HCT116 (cell line): Measurements from ENCODE around the gene DRC7. TPM values are rescaled to one million over a fixed set of nuclear protein-coding genes. Genes with fewer than 3 reads are reported as not detected.

Experiments used
- ATAC-seq: fragments of 200-7000 bp; cut with Tn5 transposase; 2 replicates; pipeline ENCODE4 v1.9.1; 2020; ENCODE audit warnings: mild to moderate bottlenecking, moderate library complexity
- BruUV-seq: library from RNA; stranded (reverse); fragments of 400-500 nt; replicated peaks from 2 replicates; lab custom pipeline; 2021; lab: Mats Ljungman, UMichigan
- CTCF ChIA-PET: fragments of 300-600 bp; sonication (Branson Sonifier 250); formaldehyde crosslinking; loops from one replicate; lab custom pipeline; 2021; ENCODE audit warnings: antibody characterized with exemption; lab: Charles Lee
- POLR2A ChIA-PET: fragments of 300-600, 350-600 bp; sonication (Branson Sonifier 250); formaldehyde crosslinking; loops from one replicate; lab custom pipeline; 2021; ENCODE audit warnings: antibody characterized with exemption; lab: Charles Lee
- RAD21 ChIA-PET, 2 experiments: fragments of 300-600 bp; sonication (Branson Sonifier 250); formaldehyde crosslinking; loops; one replicate each; lab custom pipeline; 2023; ENCODE audit warnings: low total read pairs in 2 of 2; ENCODE audit not compliant: uncharacterized antibody in 2 of 2, unreplicated experiment in 2 of 2, low non-redundant PET in 1 of 2; lab: Charles Lee
- DNase-seq: peaks from one replicate; pipeline ENCODE4 v3.0.0-alpha.2; 2010; ENCODE audit warnings: low read depth, low spot score
- H2AFZ ChIP-seq: fragments of 200-600 bp; shearing (Covaris generic), sonication (generic); 2 replicates; pipeline ENCODE4 v1.6.1; 2017; ENCODE audit warnings: low read depth, mixed run types, mixed read lengths, antibody characterized with exemption, low read length; ENCODE audit not compliant: poor library complexity, severe bottlenecking
- H3K27ac ChIP-seq: 2 replicates; pipeline ENCODE4 v1.5.1; 2012; ENCODE audit warnings: low read depth, low read length
- H3K27me3 ChIP-seq: fragments of 200-600 bp; sonication (generic); 2 replicates; pipeline ENCODE4 v1.6.1; 2016; ENCODE audit warnings: mixed run types, low read length, mixed read lengths; ENCODE audit not compliant: insufficient read depth
- H3K36me3 ChIP-seq, 2 experiments: fragments of 200-500 bp in 1 of 2; fragments of 200-600 bp in 1 of 2; sonication (Bioruptor generic) in 1 of 2; sonication (generic) in 1 of 2; 2 replicates each; pipeline versions ENCODE4 v1.5.1 to v1.6.1; 2014 to 2016; ENCODE audit warnings: low read length in 2 of 2, inconsistent platforms in 1 of 2, mixed read lengths in 1 of 2, mixed run types in 1 of 2; ENCODE audit not compliant: insufficient read depth in 2 of 2, control insufficient read depth in 1 of 2
- H3K4me1 ChIP-seq, 2 experiments: fragments of 200-600 bp in 1 of 2; sonication (generic) in 1 of 2; 2 replicates each; pipeline versions ENCODE4 v1.5.1 to v1.6.1; 2012 to 2017; ENCODE audit warnings: low read length in 2 of 2, inconsistent platforms in 1 of 2, mild to moderate bottlenecking in 1 of 2, mixed read lengths in 1 of 2, mixed run types in 1 of 2, moderate library complexity in 1 of 2; ENCODE audit not compliant: insufficient read depth in 2 of 2, control insufficient read depth in 1 of 2
- H3K4me2 ChIP-seq: fragments of 200-600 bp; sonication (generic); 2 replicates; pipeline ENCODE4 v1.6.1; 2017; ENCODE audit warnings: mixed run types, low read length, mixed read lengths
- H3K4me3 ChIP-seq, 2 experiments: fragments of 200-600 bp in 1 of 2; sonication (generic) in 1 of 2; replicated peaks in 1 of 2; 2 replicates each; pipeline ENCODE4 v1.5.1; 2011 to 2016; ENCODE audit warnings: low read length in 2 of 2, control low read depth in 1 of 2, low read depth in 1 of 2, mild to moderate bottlenecking in 1 of 2, mixed read lengths in 1 of 2, mixed run types in 1 of 2
- H3K79me2 ChIP-seq: fragments of 200-600 bp; sonication (generic); 2 replicates; pipeline ENCODE4 v1.6.1; 2017; ENCODE audit warnings: mild to moderate bottlenecking, mixed run types, low read length, moderate library complexity, mixed read lengths; ENCODE audit not compliant: insufficient read depth
- H3K9ac ChIP-seq: fragments of 200-600 bp; sonication (generic); 2 replicates; pipeline ENCODE4 v1.6.1; 2016; ENCODE audit warnings: low read length, mixed read lengths
- H3K9me2 ChIP-seq: fragments of 200-600 bp; sonication (generic), shearing (Covaris generic); 2 replicates; pipeline ENCODE4 v1.6.1; 2017; ENCODE audit warnings: mixed run types, mild to moderate bottlenecking, moderate library complexity; ENCODE audit not compliant: insufficient read depth
- H3K9me3 ChIP-seq, 2 experiments: fragments of 200-500 bp in 1 of 2; fragments of 200-600 bp in 1 of 2; sonication (Bioruptor generic) in 1 of 2; sonication (generic) in 1 of 2; 2 replicates each; pipeline ENCODE4 v1.6.1; 2014 to 2017; ENCODE audit warnings: low read length in 2 of 2, mixed read lengths in 2 of 2, inconsistent platforms in 1 of 2, low read depth in 1 of 2, mild to moderate bottlenecking in 1 of 2, mixed run types in 1 of 2, moderate library complexity in 1 of 2; ENCODE audit not compliant: control insufficient read depth in 1 of 2, insufficient read depth in 1 of 2
- H4K20me1 ChIP-seq: fragments of 200-600 bp; sonication (generic), shearing (Covaris generic); 2 replicates; pipeline ENCODE4 v1.6.1; 2017; ENCODE audit warnings: mixed run types, mild to moderate bottlenecking, moderate library complexity; ENCODE audit not compliant: insufficient read depth
- CEBPB ChIP-seq: IDR thresholded peaks from 2 replicates; pipeline ENCODE4 v1.6.1; 2012; ENCODE audit warnings: low read depth
- EZH2 ChIP-seq: fragments of 200-600 bp; sonication (generic); IDR thresholded peaks from 2 replicates; pipeline ENCODE4 v1.6.1; 2017; ENCODE audit warnings: antibody characterized with exemption, mixed run types
- JUND ChIP-seq: IDR thresholded peaks from 2 replicates; pipeline ENCODE4 v1.6.1; 2012
- RAD21 ChIP-seq: IDR thresholded peaks from 2 replicates; pipeline ENCODE4 v1.6.1; 2012; ENCODE audit warnings: low read depth, mild to moderate bottlenecking
- SP1 ChIP-seq: IDR thresholded peaks from 2 replicates; pipeline ENCODE4 v1.6.1; 2012; ENCODE audit warnings: low read depth
- ZFX ChIP-seq: fragments of 450-650 bp; IDR thresholded peaks from 2 replicates; pipeline ENCODE4 v1.6.1; 2017
- intact Hi-C: fragments of 100-400 bp; cut with micrococcal nuclease; formaldehyde crosslinking; loops from 2 replicates; pipeline ENCODE4 v1.10.0; 2022
- total RNA-seq: library from RNA; stranded (reverse); gene quantifications from one replicate; pipeline ENCODE4 v1.2.1, GENCODE V29; 2021; ENCODE audit not compliant: unreplicated experiment
- TF ChIP-seq, protein P1 (sequence below): IDR thresholded peaks from 2 replicates; pipeline ENCODE4 v1.6.1; 2012; ENCODE audit warnings: low read depth

DRC7 gene
- total RNA-seq, 1 experiment from 2014 or later = 0.91 TPM

- H2AFZ ChIP-seq = no peak overlapping the region
- TF ChIP-seq CEBPB (no peak), SP1 (no peak), JUND (no peak), RAD21 (no peak), ZFX (no peak), EZH2 (no peak)
- TF ChIP-seq, protein P1, sequence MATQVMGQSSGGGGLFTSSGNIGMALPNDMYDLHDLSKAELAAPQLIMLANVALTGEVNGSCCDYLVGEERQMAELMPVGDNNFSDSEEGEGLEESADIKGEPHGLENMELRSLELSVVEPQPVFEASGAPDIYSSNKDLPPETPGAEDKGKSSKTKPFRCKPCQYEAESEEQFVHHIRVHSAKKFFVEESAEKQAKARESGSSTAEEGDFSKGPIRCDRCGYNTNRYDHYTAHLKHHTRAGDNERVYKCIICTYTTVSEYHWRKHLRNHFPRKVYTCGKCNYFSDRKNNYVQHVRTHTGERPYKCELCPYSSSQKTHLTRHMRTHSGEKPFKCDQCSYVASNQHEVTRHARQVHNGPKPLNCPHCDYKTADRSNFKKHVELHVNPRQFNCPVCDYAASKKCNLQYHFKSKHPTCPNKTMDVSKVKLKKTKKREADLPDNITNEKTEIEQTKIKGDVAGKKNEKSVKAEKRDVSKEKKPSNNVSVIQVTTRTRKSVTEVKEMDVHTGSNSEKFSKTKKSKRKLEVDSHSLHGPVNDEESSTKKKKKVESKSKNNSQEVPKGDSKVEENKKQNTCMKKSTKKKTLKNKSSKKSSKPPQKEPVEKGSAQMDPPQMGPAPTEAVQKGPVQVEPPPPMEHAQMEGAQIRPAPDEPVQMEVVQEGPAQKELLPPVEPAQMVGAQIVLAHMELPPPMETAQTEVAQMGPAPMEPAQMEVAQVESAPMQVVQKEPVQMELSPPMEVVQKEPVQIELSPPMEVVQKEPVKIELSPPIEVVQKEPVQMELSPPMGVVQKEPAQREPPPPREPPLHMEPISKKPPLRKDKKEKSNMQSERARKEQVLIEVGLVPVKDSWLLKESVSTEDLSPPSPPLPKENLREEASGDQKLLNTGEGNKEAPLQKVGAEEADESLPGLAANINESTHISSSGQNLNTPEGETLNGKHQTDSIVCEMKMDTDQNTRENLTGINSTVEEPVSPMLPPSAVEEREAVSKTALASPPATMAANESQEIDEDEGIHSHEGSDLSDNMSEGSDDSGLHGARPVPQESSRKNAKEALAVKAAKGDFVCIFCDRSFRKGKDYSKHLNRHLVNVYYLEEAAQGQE = no peak
- no peaks in the 10 kb centered on the region for H4K20me1 ChIP-seq
- H3K36me3 ChIP-seq = no peaks in the 10 kb centered on the region
- POLR2A ChIA-PET = no interaction called here
- no TSS peak for BruUV-seq
- CTCF ChIA-PET = no interaction called here
- intact Hi-C loops = no loop called here
- H3K27me3 ChIP-seq = no peaks in the 10 kb centered on the region; the same call in 1 of the 2 replicates
- DNase-seq = no peak
- no peak overlapping the region for H3K4me2 ChIP-seq
- H3K4me3 ChIP-seq = no peak overlapping the region
- H3K9me3 ChIP-seq = no peaks in the 10 kb centered on the region
- no peak overlapping the region for H3K9ac ChIP-seq
- peaks cover 0 to 7% of the 10 kb centered on the region in 2 experiments; a peak in 1 of 4 replicates for H3K4me1 ChIP-seq
- RAD21 ChIA-PET = no interaction called here
- no peak for ATAC-seq
- no peak overlapping the region for H3K27ac ChIP-seq
- H3K9me2 ChIP-seq = no peaks in the 10 kb centered on the region
- H3K79me2 ChIP-seq = no peaks in the 10 kb centered on the region
Measured at GRCh38 chr16:57679016-57679415, 15.6 kb upstream of the DRC7 start.
